CD8-positive, alpha-beta memory T cell (primary cell): ENCODE results near the gene NXPH3. TPM values are rescaled to one million over a fixed set of nuclear protein-coding genes. Genes with fewer than 3 reads are reported as not detected.

Source experiments
- CTCF ChIA-PET: fragments of 350-600 bp; sonication (Branson Sonifier 250); formaldehyde crosslinking; loops from one replicate; lab custom pipeline; 2021; ENCODE audit warnings: antibody characterized with exemption; lab: Charles Lee
- POLR2A ChIA-PET: fragments of 350-600 bp; sonication (Branson Sonifier 250); formaldehyde crosslinking; loops from one replicate; lab custom pipeline; 2021; ENCODE audit warnings: antibody characterized with exemption; lab: Charles Lee
- DNase-seq, 5 donors: peaks; one replicate each; pipeline versions ENCODE4 v3.0.0 to v3.0.0-alpha.2; 2020 to 2022; ENCODE audit warnings: mixed read lengths in 1 of 5
- H3K27ac ChIP-seq: one replicate; pipeline ENCODE4 v1.7.0; 2013; ENCODE audit warnings: low read depth, mild to moderate bottlenecking, low read length, moderate library complexity
- H3K27me3 ChIP-seq: 2 replicates; pipeline ENCODE4 v1.7.0; 2013; ENCODE audit warnings: low read length, mild to moderate bottlenecking; ENCODE audit not compliant: insufficient read depth, poor library complexity, severe bottlenecking
- H3K36me3 ChIP-seq: 2 replicates; pipeline ENCODE4 v1.7.0; 2013; ENCODE audit warnings: mild to moderate bottlenecking, low read length, moderate library complexity; ENCODE audit not compliant: insufficient read depth
- H3K4me1 ChIP-seq: 2 replicates; pipeline ENCODE4 v1.7.0; 2013; ENCODE audit warnings: mild to moderate bottlenecking, low read length, moderate library complexity; ENCODE audit not compliant: insufficient read depth
- H3K4me3 ChIP-seq: 2 replicates; pipeline ENCODE4 v1.7.0; 2013; ENCODE audit warnings: mild to moderate bottlenecking, low read length
- H3K9me3 ChIP-seq: 2 replicates; pipeline ENCODE4 v1.7.0; 2013; ENCODE audit warnings: mild to moderate bottlenecking, low read length
- H3K27ac Mint-ChIP-seq, 8 donors: one replicate each; pipeline ENCODE4 v1.8.0; 2020 to 2021; ENCODE audit warnings: mixed read lengths in 8 of 8, mild to moderate bottlenecking in 6 of 8, inconsistent platforms in 3 of 8, moderate library complexity in 3 of 8
- H3K27me3 Mint-ChIP-seq, 2 donors: one replicate each; pipeline ENCODE4 v1.8.0; 2020 to 2021; ENCODE audit warnings: mixed read lengths in 2 of 2, mild to moderate bottlenecking in 1 of 2, moderate library complexity in 1 of 2
- H3K36me3 Mint-ChIP-seq, 3 donors: one replicate each; pipeline ENCODE4 v1.8.0; 2020 to 2021; ENCODE audit warnings: mixed read lengths in 3 of 3, inconsistent platforms in 1 of 3, mild to moderate bottlenecking in 1 of 3
- H3K4me1 Mint-ChIP-seq, 3 donors: one replicate each; pipeline ENCODE4 v1.8.0; 2020 to 2021; ENCODE audit warnings: mixed read lengths in 3 of 3, inconsistent platforms in 1 of 3, mild to moderate bottlenecking in 1 of 3
- H3K4me3 Mint-ChIP-seq, 7 donors: one replicate each; pipeline ENCODE4 v1.8.0; 2020 to 2021; ENCODE audit warnings: mixed read lengths in 7 of 7, mild to moderate bottlenecking in 6 of 7, moderate library complexity in 4 of 7, inconsistent platforms in 2 of 7
- H3K9me3 Mint-ChIP-seq, 5 donors: one replicate each; pipeline ENCODE4 v1.8.0; 2020 to 2022; ENCODE audit warnings: mixed read lengths in 5 of 5, mild to moderate bottlenecking in 3 of 5, moderate library complexity in 2 of 5, inconsistent platforms in 1 of 5
- polyA plus RNA-seq: library from polyadenylated mRNA; unstranded; fragments of 300-500 nt; fragmentation: Illumina TruSeq; gene quantifications from one replicate; pipeline ENCODE4 v1.2.3, GENCODE V29; 2021
- total RNA-seq, 2 experiments: library from RNA; stranded (reverse); gene quantifications; one replicate each; pipeline ENCODE4 v1.2.3, GENCODE V29; 2021

NXPH3 gene
- total and polyA plus RNA-seq, 3 experiments from 2014 or later, result 0.31 to 0.44 TPM; not detected in 1

DNA sequence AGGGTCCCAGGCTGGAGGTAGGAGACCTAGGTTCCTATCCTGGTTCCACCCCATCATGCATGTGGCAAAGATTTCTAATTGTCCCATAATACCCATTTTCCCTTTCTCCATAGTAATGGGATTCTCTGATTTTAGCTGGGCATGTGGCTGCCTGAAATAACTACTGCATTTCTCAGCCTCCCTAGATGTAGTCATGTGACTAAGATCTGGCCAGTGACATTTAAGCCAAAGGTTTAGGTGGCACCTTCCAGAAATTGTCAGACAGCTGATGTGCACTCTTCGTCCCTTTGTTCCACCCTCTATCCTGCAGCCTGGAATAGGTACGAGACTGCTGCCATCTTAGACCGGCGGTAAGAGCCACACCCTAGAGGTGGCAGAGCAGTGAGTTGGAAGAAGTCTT, 8.2 kb downstream of the NXPH3 start:
- H3K9me3 Mint-ChIP-seq, result no peaks in the 10 kb centered on the region
- H3K4me1 Mint-ChIP-seq, result peaks cover 0 to 5% (median 4%) of the 10 kb centered on the region in 3 donors
- H3K9me3 ChIP-seq, result no peaks in the 10 kb centered on the region
- H3K27ac Mint-ChIP-seq, result peak overlapping the region in 2 of 8 donors; percentile 47 to 53
- no peak for DNase-seq
- H3K4me3 Mint-ChIP-seq, result no peak overlapping the region
- no peaks in the 10 kb centered on the region for H3K27me3 ChIP-seq
- H3K27me3 Mint-ChIP-seq, result peaks cover 0 to 3% of the 10 kb centered on the region in 2 donors
- no peak overlapping the region for H3K4me3 ChIP-seq
- H3K4me1 ChIP-seq, result no peaks in the 10 kb centered on the region
- no peaks in the 10 kb centered on the region for H3K36me3 Mint-ChIP-seq
- no peak overlapping the region for H3K27ac ChIP-seq
- ChIA-PET CTCF (no interaction called here), POLR2A (no interaction called here)
- no peaks in the 10 kb centered on the region for H3K36me3 ChIP-seq

DNA sequence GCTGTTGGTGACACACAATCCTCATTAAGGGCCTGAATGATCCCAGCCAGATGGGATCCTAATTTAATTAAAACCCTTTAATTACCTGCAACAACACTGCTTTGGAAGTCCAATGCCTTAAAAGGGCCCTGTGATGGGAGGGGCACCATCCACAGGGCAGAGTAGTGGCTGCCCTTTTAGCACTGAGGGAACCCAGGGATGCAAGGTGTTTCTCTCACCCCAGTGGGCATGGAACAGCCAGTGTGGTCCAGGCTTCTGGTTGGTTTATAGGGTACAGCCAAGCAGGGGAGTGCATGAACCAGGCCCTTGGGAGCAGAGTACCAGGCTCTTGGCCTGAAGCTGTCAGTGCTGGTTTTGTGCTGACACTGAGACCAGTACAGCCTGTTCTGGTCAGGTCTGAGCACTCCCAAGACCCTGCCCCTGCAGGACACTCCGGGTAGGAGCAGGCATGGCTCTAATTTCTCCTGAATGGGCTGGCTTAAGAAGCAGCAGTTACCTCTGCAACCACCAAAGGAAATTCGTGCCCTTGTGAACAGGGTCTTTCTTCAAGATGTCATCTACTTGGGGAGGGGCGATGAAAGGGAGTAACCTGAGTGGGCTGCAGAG, 9.9 kb downstream of the NXPH3 start:
- Mint-ChIP-seq H3K4me3 (no peak overlapping the region), H3K4me1 (peaks cover 0 to 5% (median 4%) of the 10 kb centered on the region in 3 donors), H3K9me3 (no peaks in the 10 kb centered on the region), H3K27me3 (peaks cover 0 to 3% of the 10 kb centered on the region in 2 donors), H3K27ac (peak overlapping the region in 1 of 8 donors; percentile 12), H3K36me3 (peaks cover 0 to 1% (median 0%) of the 10 kb centered on the region in 3 donors)
- no peak for DNase-seq
- no peak overlapping the region for H3K4me3 ChIP-seq
- H3K4me1 ChIP-seq, result no peaks in the 10 kb centered on the region
- ChIA-PET CTCF (no interaction called here), POLR2A (no interaction called here)
- no peak overlapping the region for H3K27ac ChIP-seq
- no peaks in the 10 kb centered on the region for H3K36me3 ChIP-seq
- H3K27me3 ChIP-seq, result no peaks in the 10 kb centered on the region
- H3K9me3 ChIP-seq, result no peaks in the 10 kb centered on the region

DNA sequence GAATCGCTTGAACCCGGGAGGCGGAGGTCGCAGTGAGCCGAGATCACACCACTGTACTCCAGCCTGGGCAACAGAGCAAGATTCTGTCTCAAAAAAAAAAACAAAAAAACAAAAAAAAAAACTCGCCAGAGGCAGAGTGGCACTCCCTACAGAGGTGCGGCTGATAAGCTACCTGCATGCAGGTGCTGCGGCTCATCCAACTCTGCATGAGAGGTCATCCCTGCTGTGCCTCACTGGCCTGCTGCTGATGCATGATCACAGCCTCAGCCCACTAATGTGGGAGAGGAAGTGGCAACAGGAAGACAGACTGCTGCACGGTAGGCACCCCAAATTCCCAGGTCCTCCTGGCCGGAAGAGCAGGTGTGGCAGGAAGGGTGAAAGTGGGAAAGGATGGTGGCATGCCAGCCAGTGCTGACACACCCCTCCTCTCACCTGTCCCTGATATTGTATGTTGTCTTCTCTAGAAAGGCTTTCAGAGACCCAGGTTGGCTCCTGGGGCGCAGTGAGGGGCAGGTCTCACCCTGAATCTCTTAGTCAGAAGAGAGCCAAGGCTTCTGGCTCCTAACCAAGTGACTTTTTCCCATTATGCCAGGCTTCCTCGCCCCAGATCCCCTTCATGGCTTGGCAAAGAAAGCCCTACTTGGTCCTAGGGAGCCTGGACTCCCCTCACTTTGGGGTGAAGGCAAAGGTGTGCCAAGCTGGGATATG, 11.8 kb downstream of the NXPH3 start:
- H3K27me3 Mint-ChIP-seq, result peaks cover 0 to 3% of the 10 kb centered on the region in 2 donors
- CTCF ChIA-PET, result interaction anchor here (1.7 kb wide), 1 partner anchor 11 kb away, joined by 4 read pairs; no protein-coding TSS in a partner anchor
- POLR2A ChIA-PET, result no interaction called here
- Histone ChIP-seq H3K36me3 (peaks cover 4% of the 10 kb centered on the region), H3K27ac (no peak overlapping the region), H3K9me3 (no peaks in the 10 kb centered on the region), H3K4me3 (no peak overlapping the region), H3K27me3 (no peaks in the 10 kb centered on the region), H3K4me1 (no peaks in the 10 kb centered on the region)
- no peaks in the 10 kb centered on the region for H3K9me3 Mint-ChIP-seq
- peaks cover 0 to 5% (median 4%) of the 10 kb centered on the region in 3 donors for H3K4me1 Mint-ChIP-seq
- no peak for DNase-seq
- peaks cover under 1 to 6% (median 4%) of the 10 kb centered on the region in 3 donors for H3K36me3 Mint-ChIP-seq
- H3K27ac Mint-ChIP-seq, result peak overlapping the region in 1 of 8 donors; percentile 75
- H3K4me3 Mint-ChIP-seq, result no peak overlapping the region

DNA sequence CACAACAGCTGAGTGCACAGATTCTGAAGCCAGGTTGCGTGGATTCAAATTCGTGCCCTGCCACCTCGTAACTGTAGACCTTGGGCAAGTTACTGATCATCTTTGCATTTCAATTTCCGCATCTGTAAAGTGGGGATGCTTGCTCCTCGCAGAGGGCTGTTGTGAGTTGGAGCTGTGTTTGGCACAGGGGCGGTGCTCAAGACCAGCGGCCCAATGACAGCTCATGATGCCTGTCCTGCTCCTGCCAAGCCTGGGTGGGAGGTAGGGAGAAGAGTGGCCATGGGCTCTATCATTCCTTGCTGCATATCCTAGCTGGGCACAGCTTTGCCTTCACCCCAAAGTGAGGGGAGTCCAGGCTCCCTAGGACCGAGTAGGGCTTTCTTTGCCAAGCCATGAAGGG, 12.6 kb downstream of the NXPH3 start:
- Histone ChIP-seq H3K36me3 (peaks cover 4% of the 10 kb centered on the region), H3K9me3 (no peaks in the 10 kb centered on the region), H3K4me3 (no peak overlapping the region), H3K27me3 (no peaks in the 10 kb centered on the region), H3K4me1 (no peaks in the 10 kb centered on the region), H3K27ac (no peak overlapping the region)
- Mint-ChIP-seq H3K36me3 (peaks cover 4 to 11% (median 7%) of the 10 kb centered on the region in 3 donors), H3K4me1 (peaks cover 0 to 5% (median 4%) of the 10 kb centered on the region in 3 donors), H3K27ac (peak overlapping the region in 1 of 8 donors; percentile 83), H3K27me3 (peaks cover 0 to 3% of the 10 kb centered on the region in 2 donors), H3K4me3 (no peak overlapping the region), H3K9me3 (no peaks in the 10 kb centered on the region)
- DNase-seq, result no peak
- ChIA-PET POLR2A (no interaction called here), CTCF (interaction anchor here (1.7 kb wide), 1 partner anchor 12 kb away, joined by 4 read pairs; no protein-coding TSS in a partner anchor)

DNA sequence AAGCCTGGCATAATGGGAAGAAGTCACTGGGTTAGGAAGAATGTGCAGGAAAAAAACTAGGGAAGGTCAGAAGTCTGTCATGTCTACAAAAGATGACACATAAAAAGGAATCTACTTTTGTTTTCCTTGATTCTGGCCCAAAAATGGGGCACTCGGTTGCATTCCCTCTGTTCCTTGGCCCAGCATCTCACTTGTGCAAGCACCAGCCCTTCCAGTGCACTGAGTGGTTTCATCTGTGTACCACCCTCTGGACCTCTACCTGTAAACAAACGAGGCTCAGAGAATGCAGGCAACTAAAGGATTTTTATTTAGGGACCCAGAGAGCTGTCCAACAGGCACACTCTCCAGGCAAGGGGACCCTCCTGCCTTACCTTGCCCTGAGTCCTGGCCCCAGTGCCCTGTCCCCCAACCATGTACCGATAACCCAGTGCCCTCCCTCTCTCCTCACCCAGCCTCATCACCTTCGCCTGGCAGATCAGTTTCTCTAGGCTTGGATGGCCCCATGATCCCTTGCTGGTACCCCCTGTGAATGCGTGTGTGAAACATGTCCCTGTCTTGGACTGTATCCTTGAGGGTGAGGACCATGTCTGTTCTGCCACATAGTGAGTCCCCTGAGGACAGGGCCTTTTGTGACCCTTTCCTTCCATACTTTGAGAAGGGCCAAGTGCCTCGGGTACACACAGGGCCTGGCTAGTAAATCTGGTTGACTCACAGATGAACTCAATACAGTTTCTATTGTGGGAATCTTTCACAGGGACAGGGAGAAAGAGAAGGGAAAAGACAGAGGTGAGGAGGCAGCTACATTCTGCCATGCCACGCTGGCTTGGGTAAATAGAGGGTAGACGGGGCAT, 13.3 kb downstream of the NXPH3 start:
- POLR2A ChIA-PET, result no interaction called here
- no peak overlapping the region for H3K4me3 Mint-ChIP-seq
- peak overlapping the region in 2 of 8 donors; percentile 62 to 83 for H3K27ac Mint-ChIP-seq

DNA sequence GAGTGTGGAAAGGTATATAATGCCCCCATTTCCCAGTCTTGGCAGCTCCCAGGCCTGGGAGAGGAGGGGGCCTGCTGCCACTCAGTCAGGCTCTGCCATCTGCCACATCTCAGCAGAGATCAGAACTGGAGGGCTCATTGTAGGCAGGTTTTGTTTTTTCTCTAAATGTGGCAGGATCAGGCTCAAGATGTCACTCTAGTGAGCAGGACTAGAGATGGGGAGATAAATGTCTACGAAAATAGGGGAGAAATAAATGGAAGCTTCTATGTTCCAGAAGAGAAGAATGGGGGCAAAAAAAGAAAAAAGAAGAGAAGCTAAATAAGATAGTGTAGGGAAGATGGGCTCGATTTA, 13.9 kb downstream of the NXPH3 start:
- Histone ChIP-seq H3K4me1 (no peaks in the 10 kb centered on the region), H3K27me3 (no peaks in the 10 kb centered on the region), H3K27ac (no peak overlapping the region), H3K9me3 (no peaks in the 10 kb centered on the region), H3K36me3 (peaks cover 4% of the 10 kb centered on the region), H3K4me3 (no peak overlapping the region)
- no peaks in the 10 kb centered on the region for H3K9me3 Mint-ChIP-seq
- peaks cover 0 to 3% of the 10 kb centered on the region in 2 donors for H3K27me3 Mint-ChIP-seq
- ChIA-PET CTCF (interaction anchor here (1.1 kb wide), 1 partner anchor 19 kb away, joined by 3 read pairs; no protein-coding TSS in a partner anchor), POLR2A (no interaction called here)
- peaks cover 4 to 13% (median 7%) of the 10 kb centered on the region in 3 donors for H3K36me3 Mint-ChIP-seq
- H3K4me3 Mint-ChIP-seq, result no peak overlapping the region
- no peak overlapping the region for H3K27ac Mint-ChIP-seq
- peaks cover 0 to 5% (median 4%) of the 10 kb centered on the region in 3 donors for H3K4me1 Mint-ChIP-seq
- DNase-seq, result no peak

More for the DNA sequence above, 13.3 kb downstream of the NXPH3 start:
- no peak overlapping the region for H3K4me3 ChIP-seq
- Mint-ChIP-seq H3K4me1 (peaks cover 0 to 5% (median 4%) of the 10 kb centered on the region in 3 donors), H3K27me3 (peaks cover 0 to 3% of the 10 kb centered on the region in 2 donors), H3K9me3 (no peaks in the 10 kb centered on the region), H3K36me3 (peaks cover 4 to 11% (median 7%) of the 10 kb centered on the region in 3 donors)
- H3K4me1 ChIP-seq, result no peaks in the 10 kb centered on the region
- no peaks in the 10 kb centered on the region for H3K27me3 ChIP-seq
- CTCF ChIA-PET, result interaction anchor here (1.1 kb wide), 1 partner anchor 19 kb away, joined by 3 read pairs; no protein-coding TSS in a partner anchor
- no peak for DNase-seq
- no peaks in the 10 kb centered on the region for H3K9me3 ChIP-seq
- peaks cover 4% of the 10 kb centered on the region for H3K36me3 ChIP-seq
- no peak overlapping the region for H3K27ac ChIP-seq

DNA sequence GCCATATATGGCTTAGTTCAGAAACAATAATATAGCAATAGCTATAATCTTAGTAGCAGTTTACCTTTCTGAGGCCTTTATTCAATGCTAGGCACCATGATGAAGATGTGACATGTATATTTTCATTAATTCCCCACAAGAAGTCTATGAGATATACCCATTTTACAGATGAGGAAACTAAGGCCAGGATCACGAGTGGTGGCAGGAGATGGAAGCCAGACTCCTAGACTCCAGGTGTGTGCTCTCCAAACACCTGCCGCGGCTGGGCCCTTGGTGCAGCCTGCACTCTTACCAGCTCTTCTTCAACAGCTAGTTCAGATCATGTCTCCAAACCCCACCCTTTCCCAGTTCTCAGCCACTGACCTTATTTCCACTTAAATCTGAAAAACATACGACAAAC, 15.2 kb downstream of the NXPH3 start:
- Mint-ChIP-seq H3K27me3 (peaks cover 0 to 3% of the 10 kb centered on the region in 2 donors), H3K4me3 (no peak overlapping the region), H3K27ac (peak overlapping the region in 1 of 8 donors; percentile 8), H3K9me3 (no peaks in the 10 kb centered on the region), H3K4me1 (peaks cover 0 to 5% (median 4%) of the 10 kb centered on the region in 3 donors), H3K36me3 (peaks cover 4 to 21% (median 9%) of the 10 kb centered on the region in 3 donors)
- POLR2A ChIA-PET, result interaction anchor here (0.6 kb wide), 1 partner anchor 193 kb away, joined by 6 read pairs; no protein-coding TSS in a partner anchor
- no peak for DNase-seq
- H3K4me3 ChIP-seq, result no peak overlapping the region
- CTCF ChIA-PET, result no interaction called here
- H3K9me3 ChIP-seq, result no peaks in the 10 kb centered on the region
- no peaks in the 10 kb centered on the region for H3K4me1 ChIP-seq
- H3K27me3 ChIP-seq, result no peaks in the 10 kb centered on the region
- H3K36me3 ChIP-seq, result peaks cover 8% of the 10 kb centered on the region
- no peak overlapping the region for H3K27ac ChIP-seq
